Right lobe of liver (tissue), 4 donors: Measurements from ENCODE around the gene SRPRA.

ENCODE experiments used
- CTCF ChIP-seq, 4 donors: fragments of 200-600 bp in 3 of 4; fragments of 450-650 bp in 1 of 4; IDR thresholded peaks; one replicate each; pipeline versions ENCODE4 v1.5.1 to v1.8.0; 2016 to 2022; ENCODE audit warnings: antibody characterized with exemption in 4 of 4, mild to moderate bottlenecking in 2 of 4
- POLR2A ChIP-seq: fragments of 450-650 bp; IDR thresholded peaks from one replicate; pipeline ENCODE4 v1.6.1; 2017; ENCODE audit warnings: antibody characterized with exemption, mild to moderate bottlenecking
- donor health status: DM: no; HTN: no; CAD: no.
- donor health status: DM: no; HTN: no; CAD: no.
- donor health status: DM: no; HTN: yes; CAD: no.

GRCh38 chr11:126281245-126281644, 12.6 kb upstream of the SRPRA start:
- TF ChIP-seq CTCF (IDR thresholded peaks at IDR 0.05) (no peak), POLR2A (no peak)
